IPS-20b (cell line): ENCODE results near the gene LAPTM4A.
"Not testable (repeated sequence)": the region's sequence is repeated elsewhere in the genome, so short reads cannot be mapped to it uniquely, and the experiment has no call there.

Experiments
- H3K27ac ChIP-seq: one replicate; pipeline ENCODE4 v1.5.1; 2013; ENCODE audit warnings: low read length
- H3K27me3 ChIP-seq: 2 replicates; pipeline ENCODE4 v1.6.1; 2013; ENCODE audit warnings: mild to moderate bottlenecking, low read length, inconsistent platforms; ENCODE audit not compliant: insufficient read depth
- H3K36me3 ChIP-seq: 2 replicates; pipeline ENCODE4 v1.6.1; 2013; ENCODE audit warnings: low read depth, mild to moderate bottlenecking, inconsistent platforms, low read length, moderate library complexity; ENCODE audit not compliant: insufficient read depth
- H3K4me1 ChIP-seq: 2 replicates; pipeline ENCODE4 v1.6.1; 2013; ENCODE audit warnings: mild to moderate bottlenecking, control low read depth, inconsistent platforms, low read length, moderate library complexity; ENCODE audit not compliant: insufficient read depth
- H3K4me3 ChIP-seq: 2 replicates; pipeline ENCODE4 v1.5.1; 2013; ENCODE audit warnings: mild to moderate bottlenecking, low read length, inconsistent platforms
- H3K9ac ChIP-seq: 2 replicates; pipeline ENCODE4 v1.6.1; 2013; ENCODE audit warnings: low read depth, mild to moderate bottlenecking, inconsistent platforms, low read length, moderate library complexity
- H3K9me3 ChIP-seq: 2 replicates; pipeline ENCODE4 v1.6.1; 2013; ENCODE audit warnings: mild to moderate bottlenecking, low read depth, low read length, inconsistent platforms; ENCODE audit not compliant: insufficient read depth

Gene LAPTM4A

DNA sequence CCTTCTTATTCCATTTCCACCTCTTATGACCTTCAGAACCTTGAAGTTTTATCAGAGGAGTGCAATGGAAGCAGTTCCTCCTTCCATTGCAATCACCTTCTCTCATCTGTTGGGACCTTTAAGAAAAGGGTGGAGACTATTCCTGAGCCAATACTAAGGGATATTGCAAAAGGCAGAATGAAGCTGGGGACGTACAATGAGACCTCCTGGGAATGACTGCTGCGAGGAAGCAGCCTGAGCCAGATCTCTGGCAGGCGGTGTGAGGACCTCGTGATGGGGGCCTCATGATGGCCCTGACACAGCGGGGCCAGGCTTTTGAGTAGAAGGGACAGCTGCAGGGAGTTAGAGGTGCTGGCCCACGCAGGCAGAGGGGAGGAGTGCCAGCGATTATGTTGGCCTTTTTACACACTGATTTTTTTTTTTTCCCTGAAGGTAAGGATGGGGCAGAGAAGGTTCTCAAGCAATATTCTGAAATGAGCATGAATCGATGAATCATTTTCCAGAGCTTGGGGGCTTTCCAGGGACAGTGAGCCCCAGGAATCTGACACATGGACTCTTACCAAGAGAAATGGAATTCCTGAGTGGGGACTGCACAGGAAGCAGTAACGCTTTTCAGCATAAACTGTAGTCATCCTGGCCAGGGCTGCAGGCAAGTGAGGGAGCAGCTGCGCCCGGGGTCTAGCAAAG lies 40.0 kb upstream of the LAPTM4A start:
- Histone ChIP-seq H3K4me3 (no peak overlapping the region), H3K36me3 (no peaks in the 10 kb centered on the region), H3K27ac (no peak overlapping the region), H3K9ac (no peak overlapping the region), H3K9me3 (no peaks in the 10 kb centered on the region), H3K4me1 (peaks cover 9% of the 10 kb centered on the region; the same call in 1 of the 2 replicates), H3K27me3 (no peaks in the 10 kb centered on the region)

DNA sequence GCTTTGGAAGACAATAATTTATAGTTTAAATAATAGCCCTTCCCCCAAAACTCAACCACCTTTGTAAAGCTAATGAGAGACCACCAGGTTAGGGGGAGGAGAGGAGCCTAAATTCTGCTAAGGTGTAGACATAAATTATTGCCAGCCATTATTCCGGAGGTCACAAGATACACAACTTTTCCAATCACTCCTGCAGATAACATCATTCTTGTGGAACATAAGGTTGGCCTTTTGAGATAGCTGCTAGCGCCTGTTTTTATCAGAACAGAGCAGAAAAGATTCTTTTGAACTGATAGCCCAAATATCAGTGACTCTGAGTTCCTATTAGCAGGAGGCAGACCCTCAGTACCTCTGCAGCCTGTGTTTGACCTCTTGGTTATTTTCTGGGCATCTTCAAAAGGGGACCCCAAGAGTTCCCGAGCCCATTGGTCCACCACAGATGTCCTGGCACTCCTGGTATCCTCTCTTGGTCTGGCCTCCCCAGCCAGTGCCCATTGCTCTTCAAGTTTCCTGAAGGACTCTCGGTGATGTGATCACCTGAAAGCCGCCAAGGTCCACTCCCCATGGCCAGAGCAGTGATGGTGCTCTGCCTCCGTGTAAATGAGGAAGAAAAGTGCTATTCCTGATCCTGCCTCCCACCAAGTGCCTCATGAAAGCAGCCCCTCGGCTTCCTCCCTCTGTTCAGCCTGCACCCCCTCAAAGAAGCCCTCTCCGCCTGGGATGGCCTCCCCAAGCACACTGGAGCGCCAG lies 38.5 kb upstream of the LAPTM4A start:
- Histone ChIP-seq H3K27me3 (no peaks in the 10 kb centered on the region), H3K36me3 (no peaks in the 10 kb centered on the region), H3K27ac (no peak overlapping the region), H3K4me1 (peaks cover 9% of the 10 kb centered on the region; the same call in 1 of the 2 replicates), H3K4me3 (no peak overlapping the region), H3K9ac (no peak overlapping the region), H3K9me3 (no peaks in the 10 kb centered on the region)

DNA sequence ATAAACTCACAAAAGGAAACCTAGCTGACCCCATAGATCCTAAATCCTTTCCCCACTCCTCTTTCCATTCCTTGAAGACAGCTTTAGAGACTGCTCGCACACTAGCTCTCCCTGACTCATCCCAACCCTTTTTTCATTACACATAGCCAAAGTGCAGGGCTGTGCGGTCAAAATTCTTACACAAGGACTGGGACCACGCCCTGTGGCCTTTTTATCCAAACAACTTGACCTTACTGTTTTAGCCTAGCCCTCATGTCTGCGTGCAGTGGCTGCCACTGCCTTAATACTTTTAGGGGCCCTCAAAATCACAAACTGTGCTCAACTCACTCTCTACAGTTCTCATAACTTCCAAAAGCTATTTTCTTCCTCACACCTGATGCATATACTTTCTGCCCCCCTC lies 34.5 kb upstream of the LAPTM4A start:
- H3K4me1 ChIP-seq, H3K9me3 ChIP-seq, H3K9ac ChIP-seq, H3K27ac ChIP-seq, H3K36me3 ChIP-seq, H3K27me3 ChIP-seq, H3K4me3 ChIP-seq: not testable (repeated sequence)

DNA sequence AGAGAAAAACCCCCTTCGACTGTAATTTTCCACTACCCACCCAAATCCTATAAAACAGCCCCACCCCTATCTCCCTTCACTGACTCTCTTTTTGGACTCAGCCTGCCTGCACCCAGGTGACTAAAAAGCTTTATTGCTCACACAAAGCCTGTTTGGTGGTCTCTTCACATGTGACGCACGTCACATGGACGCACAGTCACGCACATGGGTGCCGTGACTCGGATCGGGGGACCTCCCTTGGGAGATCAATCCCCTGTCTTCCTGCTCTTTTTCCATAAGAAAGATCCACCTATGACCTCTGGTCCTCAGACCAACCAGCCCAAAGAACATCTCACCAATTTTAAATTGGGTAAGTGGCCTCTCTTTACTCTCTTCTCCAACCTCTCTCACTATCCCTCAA lies 31.4 kb upstream of the LAPTM4A start:
- H3K27me3 ChIP-seq, H3K36me3 ChIP-seq, H3K27ac ChIP-seq: not testable (repeated sequence)

DNA sequence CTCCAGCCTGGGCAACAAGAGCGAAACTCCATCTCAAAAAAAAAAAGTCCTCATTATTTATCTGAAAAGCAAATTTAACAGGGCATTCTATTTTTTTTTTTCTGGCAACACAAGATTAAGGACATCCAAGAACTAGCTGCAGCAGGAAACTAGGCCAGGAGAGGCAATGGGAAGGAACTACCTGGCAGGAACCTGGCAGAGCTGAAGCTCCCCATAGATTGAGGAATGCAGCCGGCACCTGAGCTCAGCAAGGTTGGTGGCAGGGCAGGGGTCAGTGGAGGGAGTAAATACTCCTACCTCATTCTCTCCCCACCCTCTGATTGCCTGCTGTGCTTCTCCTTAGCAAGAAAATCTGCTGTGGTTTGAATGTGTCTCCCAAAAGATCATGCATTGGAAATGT lies 30.4 kb upstream of the LAPTM4A start:
- no peaks in the 10 kb centered on the region for H3K9me3 ChIP-seq
- no peaks in the 10 kb centered on the region for H3K36me3 ChIP-seq
- no peak overlapping the region for H3K9ac ChIP-seq
- no peaks in the 10 kb centered on the region for H3K4me1 ChIP-seq
- no peak overlapping the region for H3K27ac ChIP-seq
- H3K27me3 ChIP-seq: no peaks in the 10 kb centered on the region
- no peak overlapping the region for H3K4me3 ChIP-seq

More for the DNA sequence above, 31.4 kb upstream of the LAPTM4A start:
- H3K4me1 ChIP-seq, H3K9ac ChIP-seq, H3K4me3 ChIP-seq, H3K9me3 ChIP-seq: not testable (repeated sequence)

DNA sequence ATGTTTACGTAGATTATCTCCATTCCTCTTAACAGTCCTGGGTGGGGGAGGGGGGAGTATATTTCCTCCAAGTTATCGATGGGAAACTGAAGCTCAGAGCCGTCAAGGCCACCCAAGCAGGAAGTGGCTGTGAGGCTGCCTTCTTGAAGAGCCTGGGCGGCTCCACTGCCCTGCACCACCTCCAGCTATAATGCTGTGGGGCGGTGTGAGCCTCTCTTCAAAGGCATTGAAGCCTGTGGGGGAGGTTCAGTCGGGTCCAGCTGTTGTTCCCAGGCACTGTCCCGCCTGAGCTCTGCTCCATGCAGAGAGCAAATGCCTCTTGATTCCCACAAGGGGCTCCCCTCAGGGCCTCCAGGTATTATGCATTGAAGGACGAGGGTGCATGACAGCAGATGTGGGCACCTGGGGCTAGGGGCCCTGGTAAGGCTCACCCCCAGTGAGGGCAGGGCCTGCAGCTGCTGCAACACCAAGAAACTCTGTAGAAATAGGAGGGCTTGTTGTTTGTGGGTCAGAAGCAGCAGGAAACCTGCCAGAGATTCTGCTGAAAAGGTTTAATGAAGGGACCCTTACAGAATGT lies 29.5 kb upstream of the LAPTM4A start:
- no peak overlapping the region for H3K27ac ChIP-seq

DNA sequence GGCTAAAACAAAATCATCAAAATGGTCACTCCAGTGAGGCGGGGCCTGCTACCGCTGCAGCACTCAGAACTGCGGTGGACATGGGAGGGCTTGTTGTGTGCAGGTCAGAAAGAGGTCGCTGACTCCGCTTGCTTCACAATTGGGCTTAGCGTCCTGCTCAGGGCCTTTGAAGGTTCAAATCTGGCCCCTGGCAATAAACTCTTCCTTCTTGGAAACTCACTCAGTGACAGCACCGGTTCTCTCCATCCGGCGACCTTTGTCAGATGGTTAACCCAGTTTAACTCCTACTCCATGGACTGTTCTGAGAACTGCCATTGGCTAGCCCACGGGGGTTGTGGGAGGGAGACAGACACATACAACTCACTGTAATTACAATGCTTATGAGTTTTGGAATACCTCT lies 29.0 kb upstream of the LAPTM4A start:
- Histone ChIP-seq H3K9me3 (no peaks in the 10 kb centered on the region), H3K4me3 (no peak overlapping the region), H3K27me3 (no peaks in the 10 kb centered on the region), H3K9ac (no peak overlapping the region), H3K27ac (no peak overlapping the region), H3K36me3 (no peaks in the 10 kb centered on the region), H3K4me1 (no peaks in the 10 kb centered on the region)

More for the DNA sequence above, 29.5 kb upstream of the LAPTM4A start:
- Histone ChIP-seq H3K9me3 (no peaks in the 10 kb centered on the region), H3K27me3 (no peaks in the 10 kb centered on the region), H3K9ac (no peak overlapping the region), H3K4me3 (no peak overlapping the region), H3K4me1 (no peaks in the 10 kb centered on the region), H3K36me3 (no peaks in the 10 kb centered on the region)

DNA sequence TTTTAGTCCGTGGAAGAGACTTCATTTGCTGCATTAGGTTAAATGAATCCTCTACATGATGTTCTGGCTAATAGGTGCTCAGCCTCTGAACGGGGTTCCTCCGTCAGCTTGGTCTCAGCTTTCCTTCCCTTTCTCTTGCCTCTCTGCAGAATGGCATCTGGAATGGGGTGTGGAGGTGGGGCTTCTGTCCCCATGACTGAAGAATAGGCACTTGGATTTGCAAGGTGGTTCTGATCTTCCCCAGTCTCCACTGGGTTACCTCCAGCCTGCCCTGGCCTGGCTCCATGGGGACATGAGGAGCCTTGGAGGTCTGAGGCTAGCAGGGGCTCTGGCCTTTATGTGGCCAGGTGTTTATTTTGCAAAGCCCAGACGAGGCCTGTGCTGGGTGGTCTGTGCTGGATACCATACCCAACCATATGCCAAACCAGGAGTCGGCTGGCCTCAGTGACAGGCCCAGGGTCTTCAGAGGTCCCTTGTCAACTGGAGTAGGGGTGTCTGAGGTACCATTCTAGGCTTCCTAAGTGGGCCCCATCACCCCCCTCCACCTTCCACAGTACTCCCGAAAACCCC lies 28.2 kb upstream of the LAPTM4A start:
- no peaks in the 10 kb centered on the region for H3K36me3 ChIP-seq
- H3K27me3 ChIP-seq: no peaks in the 10 kb centered on the region
- no peaks in the 10 kb centered on the region for H3K4me1 ChIP-seq
- H3K9ac ChIP-seq: no peak overlapping the region
- no peaks in the 10 kb centered on the region for H3K9me3 ChIP-seq
- no peak overlapping the region for H3K4me3 ChIP-seq
- H3K27ac ChIP-seq: no peak overlapping the region

DNA sequence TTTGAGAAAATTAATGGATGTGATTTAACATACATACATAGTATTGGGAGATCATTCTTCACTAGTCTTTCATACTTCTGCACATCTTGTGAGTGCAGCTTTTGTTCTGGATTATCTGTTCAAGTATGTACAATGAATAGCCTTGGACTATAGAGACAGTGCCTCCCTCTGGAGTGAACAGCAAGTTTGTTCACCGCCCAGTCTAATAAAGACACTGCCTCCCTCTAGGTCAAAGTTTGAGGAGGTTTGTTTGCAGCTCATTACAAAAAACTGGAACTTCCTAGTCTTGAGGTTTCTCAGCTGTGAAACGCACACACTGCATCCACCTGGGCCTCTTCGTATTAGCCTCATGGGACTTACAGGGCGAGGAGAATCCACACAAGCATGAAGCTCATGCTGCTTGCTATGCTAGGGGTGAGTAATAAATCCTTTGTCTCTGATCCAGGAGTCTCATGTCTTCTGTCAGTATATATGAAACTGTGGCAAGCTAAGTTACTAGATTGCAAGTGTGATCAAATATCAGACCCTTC lies 26.0 kb upstream of the LAPTM4A start:
- Histone ChIP-seq H3K9me3 (no peaks in the 10 kb centered on the region), H3K27me3 (no peaks in the 10 kb centered on the region), H3K4me1 (no peaks in the 10 kb centered on the region; the same call in 1 of the 2 replicates), H3K9ac (no peak overlapping the region), H3K4me3 (no peak overlapping the region), H3K36me3 (no peaks in the 10 kb centered on the region), H3K27ac (no peak overlapping the region)

DNA sequence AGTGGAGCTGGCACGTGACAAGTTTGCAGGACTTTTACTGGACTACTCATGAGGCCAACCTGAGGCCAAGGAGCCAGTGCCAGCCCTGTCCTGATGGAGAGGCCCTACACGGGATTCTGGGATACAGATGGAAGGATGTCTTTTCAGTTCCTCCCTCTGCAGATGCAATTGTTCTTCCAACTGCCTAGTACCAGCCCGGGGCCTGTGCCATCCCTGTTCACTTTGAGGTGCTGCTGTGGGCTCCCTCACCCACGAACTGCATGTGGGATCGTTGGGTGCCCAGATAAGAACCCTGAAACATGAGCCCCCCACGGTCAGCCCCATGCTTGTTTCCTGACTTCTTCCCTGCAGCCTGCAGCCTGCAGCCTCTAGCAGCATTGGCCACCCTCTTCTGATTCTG lies 25.3 kb upstream of the LAPTM4A start:
- H3K27me3 ChIP-seq: no peaks in the 10 kb centered on the region
- no peak overlapping the region for H3K27ac ChIP-seq
- H3K9ac ChIP-seq: no peak overlapping the region
- H3K4me1 ChIP-seq: peaks cover under 1% of the 10 kb centered on the region; the same call in 1 of the 2 replicates
- H3K36me3 ChIP-seq: no peaks in the 10 kb centered on the region
- H3K4me3 ChIP-seq: no peak overlapping the region
- no peaks in the 10 kb centered on the region for H3K9me3 ChIP-seq

DNA sequence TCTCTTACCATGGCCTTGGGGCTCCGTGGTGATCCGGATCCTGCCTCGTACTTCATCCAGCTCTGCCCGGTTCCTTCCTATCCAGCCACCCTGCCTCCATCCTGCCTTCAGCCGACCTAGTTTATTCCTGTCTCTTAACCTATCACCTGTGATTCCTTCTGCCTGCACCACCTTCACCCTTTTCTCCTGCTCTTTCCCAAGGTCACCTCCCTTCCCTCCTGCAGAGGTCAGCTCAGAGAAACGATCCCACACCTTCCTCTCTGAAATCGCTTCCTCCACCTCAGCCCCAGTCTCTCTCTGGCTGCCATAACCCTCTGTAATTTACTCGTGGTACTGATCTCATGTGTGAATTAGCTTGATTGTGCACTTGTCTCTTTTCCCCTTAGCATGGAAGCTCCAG lies 23.5 kb upstream of the LAPTM4A start:
- H3K4me1 ChIP-seq: peaks cover 7% of the 10 kb centered on the region; the same call in 1 of the 2 replicates
- no peak overlapping the region for H3K27ac ChIP-seq
- H3K36me3 ChIP-seq: no peaks in the 10 kb centered on the region
- no peak overlapping the region for H3K9ac ChIP-seq
- H3K27me3 ChIP-seq: no peaks in the 10 kb centered on the region
- no peak overlapping the region for H3K4me3 ChIP-seq
- H3K9me3 ChIP-seq: no peaks in the 10 kb centered on the region
